Peyer's patch (tissue), 4 donors: ENCODE data around the gene MAML3.

ENCODE experiments used
- CTCF ChIP-seq, 6 experiments: fragments of 450-650 bp in 4 of 6; fragments of 200-600 bp in 2 of 6; sonication (generic) in 1 of 6; IDR thresholded peaks; one replicate each; pipeline ENCODE4 v1.5.1; 2017 to 2019; ENCODE audit warnings: antibody characterized with exemption in 6 of 6, mild to moderate bottlenecking in 3 of 6, moderate library complexity in 1 of 6
- POLR2A ChIP-seq, 2 donors: fragments of 450-650 bp; IDR thresholded peaks; one replicate each; pipeline ENCODE4 v1.5.1; 2017; ENCODE audit warnings: antibody characterized with exemption in 2 of 2, mild to moderate bottlenecking in 2 of 2, moderate library complexity in 2 of 2

- TF ChIP-seq CTCF (IDR thresholded peaks at IDR 0.05) = no peak
- no peak for TF ChIP-seq POLR2A (IDR thresholded peaks at IDR 0.05)
These were observed 281.7 kb downstream of the MAML3 start for GRCh38 chr4:139872274-139872673.
